Smooth muscle cell (in vitro differentiated cells): ENCODE measurements around the gene ZNF140. TPM values are rescaled to one million over a fixed set of nuclear protein-coding genes. Genes with fewer than 3 reads are reported as not detected.

Experiments used
- DNase-seq: peaks from one replicate; lab custom pipeline; 2025; ENCODE audit not compliant: unreplicated experiment; lab: John Stamatoyannopoulos, UW
- H2AFZ ChIP-seq: fragments of 200-600 bp; sonication (generic); 2 replicates; pipeline ENCODE4 v1.6.0; 2016; ENCODE audit warnings: antibody characterized with exemption, low read depth, mild to moderate bottlenecking
- H3F3A ChIP-seq: fragments of 200-600 bp; sonication (generic); 2 replicates; pipeline ENCODE4 v1.6.0; 2017; ENCODE audit warnings: antibody characterized with exemption, low read depth
- H3K27ac ChIP-seq: fragments of 200-600 bp; sonication (generic); 2 replicates; pipeline ENCODE4 v1.5.1; 2016; ENCODE audit warnings: low read depth, mild to moderate bottlenecking
- H3K27me3 ChIP-seq: fragments of 200-600 bp; sonication (generic); 2 replicates; pipeline ENCODE4 v1.6.1; 2016; ENCODE audit warnings: low read depth, mild to moderate bottlenecking
- H3K36me3 ChIP-seq: fragments of 200-600 bp; sonication (generic); 2 replicates; pipeline ENCODE4 v1.5.1; 2016; ENCODE audit warnings: low read depth
- H3K4me1 ChIP-seq: fragments of 200-600 bp; sonication (generic); 2 replicates; pipeline ENCODE4 v1.5.1; 2016; ENCODE audit warnings: low read depth
- H3K4me2 ChIP-seq: fragments of 200-600 bp; sonication (generic); 2 replicates; pipeline ENCODE4 v1.6.0; 2016; ENCODE audit warnings: mild to moderate bottlenecking
- H3K4me3 ChIP-seq: fragments of 200-600 bp; sonication (generic); 2 replicates; pipeline ENCODE4 v1.5.1; 2016; ENCODE audit warnings: mild to moderate bottlenecking
- H3K79me2 ChIP-seq: fragments of 200-600 bp; sonication (generic); 2 replicates; pipeline ENCODE4 v1.6.0; 2016; ENCODE audit warnings: low read depth, mild to moderate bottlenecking
- H3K9ac ChIP-seq: fragments of 200-600 bp; sonication (generic); 2 replicates; pipeline ENCODE4 v1.6.0; 2016; ENCODE audit warnings: low read depth
- H3K9me3 ChIP-seq: fragments of 200-600 bp; sonication (generic); replicated peaks from 2 replicates; pipeline ENCODE4 v1.5.1; 2016; ENCODE audit warnings: low read depth
- H4K20me1 ChIP-seq: fragments of 200-600 bp; sonication (generic); 2 replicates; pipeline ENCODE4 v1.6.0; 2016; ENCODE audit warnings: low read depth
- CTCF ChIP-seq: fragments of 200-600 bp; sonication (generic); IDR thresholded peaks from 2 replicates; pipeline ENCODE4 v1.5.1; 2017; ENCODE audit warnings: borderline replicate concordance, mild to moderate bottlenecking, antibody characterized with exemption; ENCODE audit not compliant: insufficient read depth, poor library complexity, severe bottlenecking
- WGBS: methylation state at CpG from one replicate; pipeline ENCODE4 v1.1.7; 2016; ENCODE audit warnings: low lambda C conversion rate; 5-methylcytosine and 5-hydroxymethylcytosine counted together
- polyA plus RNA-seq: library from polyadenylated mRNA; unstranded; fragments of >200 nt; fragmentation: Nextera tagmentation; extraction: Ambion mirVana; gene quantifications from 2 replicates; pipeline ENCODE4 v1.2.1, GENCODE V29; 2016
- total RNA-seq: library from RNA; depleted of rRNA; stranded (reverse); fragments of >200 nt; gene quantifications from 2 replicates; pipeline ENCODE4 v1.2.3, GENCODE V29; 2014

ZNF140 gene
- total and polyA plus RNA-seq, 2 experiments from 2014 or later, result 13.8 to 24.5 TPM

GRCh38 chr12:133108150-133108549 is 27.4 kb downstream of the ZNF140 start:
- Histone ChIP-seq H3K27me3 (no peaks in the 10 kb centered on the region), H3K79me2 (no peaks in the 10 kb centered on the region), H3K4me1 (no peaks in the 10 kb centered on the region), H3K9me3 (peaks cover 81% of the 10 kb centered on the region), H2AFZ (no peak overlapping the region), H3K4me2 (no peak overlapping the region), H3K9ac (no peak overlapping the region), H4K20me1 (no peaks in the 10 kb centered on the region), H3K4me3 (peak overlapping the region; percentile 21), H3F3A (peaks cover 10% of the 10 kb centered on the region), H3K27ac (no peak overlapping the region), H3K36me3 (peaks cover 68% of the 10 kb centered on the region)
- TF ChIP-seq CTCF, result no peak
- no peak for DNase-seq
- 97% methylated on average over 2 of the region's 2 CpGs for WGBS

- peaks cover 95% of the 10 kb centered on the region for H3K9me3 ChIP-seq
- H3K27me3 ChIP-seq, result no peaks in the 10 kb centered on the region
- peaks cover 62% of the 10 kb centered on the region for H3K36me3 ChIP-seq
- no peak overlapping the region for H2AFZ ChIP-seq
- H3K79me2 ChIP-seq, result peaks cover 5% of the 10 kb centered on the region
- no peak overlapping the region for H3K4me2 ChIP-seq
- 91% methylated on average over 3 of the region's 3 CpGs for WGBS
- no peak for DNase-seq
- H3K4me1 ChIP-seq, result no peaks in the 10 kb centered on the region
- no peaks in the 10 kb centered on the region for H3F3A ChIP-seq
- TF ChIP-seq CTCF, result no peak
- no peak overlapping the region for H3K9ac ChIP-seq
- H3K4me3 ChIP-seq, result no peak overlapping the region
- H3K27ac ChIP-seq, result no peak overlapping the region
- no peaks in the 10 kb centered on the region for H4K20me1 ChIP-seq
Measured at GRCh38 chr12:133120385-133121191, 39.9 kb downstream of the ZNF140 start.

GRCh38 chr12:133124674-133125073 is 44.0 kb downstream of the ZNF140 start:
- Histone ChIP-seq H3K9me3 (peaks cover 84% of the 10 kb centered on the region), H3K36me3 (peaks cover 57% of the 10 kb centered on the region), H2AFZ (no peak overlapping the region), H3K79me2 (peaks cover 31% of the 10 kb centered on the region), H3K27me3 (no peaks in the 10 kb centered on the region), H3K4me2 (no peak overlapping the region), H4K20me1 (no peaks in the 10 kb centered on the region), H3K4me1 (no peaks in the 10 kb centered on the region), H3F3A (no peaks in the 10 kb centered on the region), H3K9ac (no peak overlapping the region), H3K4me3 (no peak overlapping the region), H3K27ac (no peak overlapping the region)
- no peak for DNase-seq
- 96% methylated on average over 2 of the region's 2 CpGs for WGBS
- no peak for TF ChIP-seq CTCF
